HG03558 (cell line): Measurements from ENCODE around the gene LY6G5C.
"Not testable (repeated sequence)": the region's sequence is repeated elsewhere in the genome, so short reads cannot be mapped to it uniquely, and the experiment has no call there.

Experiments
- ATAC-seq: cut with Tn5 transposase; IDR thresholded peaks from one replicate; pipeline ENCODE4 v1.9.1; 2021; ENCODE audit warnings: moderate number of reproducible peaks; ENCODE audit not compliant: unreplicated experiment; ENCODE audit errors: extremely low read depth

The LY6G5C gene

DNA sequence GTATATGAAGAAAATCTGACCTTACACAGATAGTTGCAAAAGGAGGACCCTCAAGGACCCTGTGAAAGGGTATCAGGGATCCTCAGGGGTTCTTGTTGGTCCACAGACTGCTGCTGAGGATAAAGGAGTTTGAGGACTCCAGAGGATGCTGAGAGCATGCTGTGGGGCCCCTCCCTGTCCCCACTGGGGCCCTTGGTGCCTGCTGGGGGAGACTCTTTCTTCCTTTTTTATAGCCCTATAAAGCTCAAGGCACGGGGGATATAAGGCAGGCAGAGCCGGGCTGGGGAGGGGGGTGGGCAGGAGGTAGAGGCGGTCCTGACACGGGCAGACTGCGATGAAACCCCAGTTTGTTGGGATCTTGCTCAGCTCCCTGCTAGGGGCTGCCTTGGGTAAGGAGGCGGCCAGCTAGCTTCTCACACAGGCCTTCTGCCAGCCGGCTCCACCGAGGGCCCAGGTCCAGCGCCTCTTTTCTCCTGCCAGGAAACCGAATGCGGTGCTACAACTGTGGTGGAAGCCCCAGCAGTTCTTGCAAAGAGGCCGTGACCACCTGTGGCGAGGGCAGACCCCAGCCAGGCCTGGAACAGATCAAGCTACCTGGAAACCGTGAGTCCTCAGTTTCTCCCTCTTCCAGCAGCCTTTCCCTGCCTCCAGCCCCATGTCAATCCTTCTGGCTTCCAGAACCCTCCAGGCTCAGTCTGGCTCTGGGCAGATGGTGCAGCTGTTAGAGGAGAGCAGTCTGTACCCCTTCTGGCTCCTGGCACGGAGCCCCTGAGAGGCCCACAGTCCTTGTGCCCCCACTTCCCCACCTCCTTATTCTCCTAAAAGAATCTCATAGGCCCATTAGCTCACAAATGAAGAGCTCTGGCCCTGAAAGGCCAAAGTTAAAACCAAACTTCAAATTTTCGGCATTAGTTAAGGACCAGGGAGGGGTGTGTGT is 34.4 kb upstream of the LY6G5C start, which contains the start of gene LY6G6D:
LY6G6D (plus strand) TSS at position 327 of the 937 bp plus-strand sequence; CDS start at position 335, 8 bp downstream.
- no peak for ATAC-seq

DNA sequence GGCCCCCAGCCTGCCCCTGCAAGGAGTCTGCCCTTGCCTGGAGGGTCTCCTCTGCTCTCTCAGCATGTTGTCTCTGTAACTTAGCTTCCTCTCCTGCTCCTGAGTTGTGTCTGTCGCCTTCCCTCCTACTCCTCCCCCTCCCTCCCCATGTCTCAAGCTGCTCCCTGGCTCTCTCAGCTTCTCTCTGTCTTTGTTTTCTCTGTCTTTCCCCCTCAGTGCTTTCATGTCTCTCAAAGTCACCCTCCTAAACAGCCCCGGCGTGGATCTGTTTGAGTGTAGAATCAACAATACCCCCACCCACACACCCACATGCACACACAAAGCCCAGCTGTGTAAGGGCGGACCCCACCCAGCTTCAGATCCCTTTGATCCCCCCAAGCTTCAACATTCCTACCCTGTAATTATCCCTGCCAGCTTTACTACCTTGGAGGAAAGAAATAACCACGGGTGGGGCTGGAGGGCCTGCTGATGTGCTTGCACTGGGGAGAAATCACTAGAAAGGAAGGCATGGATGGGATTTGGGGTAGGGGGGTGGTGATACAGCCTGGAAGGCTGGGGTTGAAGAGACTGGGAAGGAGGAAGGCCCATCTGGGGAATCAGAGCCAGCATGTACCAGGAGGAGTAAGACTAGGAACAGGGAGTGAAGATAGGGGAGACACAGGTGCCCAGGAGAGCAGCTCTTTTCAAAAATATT is 33.3 kb upstream of the LY6G5C start:
- no peak for ATAC-seq

DNA sequence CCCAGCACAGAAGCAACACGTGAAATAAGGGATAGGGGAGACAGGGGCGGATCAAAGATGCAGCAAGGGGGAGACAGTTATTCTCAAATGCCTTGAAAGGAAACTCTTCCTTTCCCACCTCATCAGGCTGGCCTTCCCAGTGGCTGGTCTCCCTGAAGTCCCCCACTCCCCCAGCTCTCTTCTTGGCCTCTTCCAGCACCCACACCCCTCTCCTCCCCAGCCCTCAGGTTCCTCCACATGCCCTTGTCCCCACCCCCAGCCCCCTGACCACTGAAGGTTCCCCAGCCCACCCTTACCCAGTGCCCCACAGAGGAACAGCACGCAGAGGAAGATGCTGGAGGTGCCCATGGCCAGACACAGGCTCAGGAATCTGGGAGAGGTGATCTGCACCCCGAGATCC is 32.6 kb upstream of the LY6G5C start:
- ATAC-seq: no peak

DNA sequence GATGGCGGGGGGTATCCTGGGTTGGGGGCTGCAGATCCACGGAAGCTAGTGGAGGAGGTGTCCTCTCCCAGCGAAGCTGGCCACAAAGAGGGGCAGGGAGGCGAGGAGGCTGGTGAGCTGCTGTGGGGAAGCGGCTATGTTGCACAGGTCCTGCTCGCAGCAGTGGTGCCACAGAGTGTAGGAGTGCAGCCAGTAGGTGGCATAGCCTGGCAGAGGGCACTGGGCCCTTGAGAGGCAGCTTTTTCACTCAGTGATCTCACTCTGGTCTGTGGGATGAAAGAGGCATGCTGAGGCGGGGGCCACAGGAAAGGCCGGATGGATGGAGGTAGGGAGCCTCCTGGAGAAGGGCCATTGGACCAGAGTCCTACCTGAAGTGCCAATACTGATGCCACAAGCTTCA is 31.4 kb upstream of the LY6G5C start:
- ATAC-seq: no peak

DNA sequence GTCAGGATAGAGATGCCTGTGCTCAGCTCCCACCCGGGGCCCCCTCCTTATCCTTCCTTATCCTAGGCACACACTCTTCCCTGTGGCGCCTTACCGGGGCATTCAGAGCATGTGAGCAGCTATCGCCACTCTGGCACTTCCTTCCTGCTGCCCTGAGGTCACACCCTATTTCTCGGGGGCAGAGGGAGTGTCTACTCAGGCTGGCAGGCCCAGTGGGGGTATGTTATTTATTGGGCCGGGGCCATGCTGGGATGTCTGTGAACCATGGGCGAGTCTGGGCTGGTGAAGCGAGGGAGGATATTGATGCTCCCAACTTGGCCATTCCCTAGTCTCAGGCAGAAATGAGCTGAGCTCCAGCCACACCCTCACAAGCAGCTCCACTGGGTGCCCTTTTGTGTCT is 30.4 kb upstream of the LY6G5C start:
- ATAC-seq: no peak

GRCh38 chr6:31710523-31711219 is 29.8 kb upstream of the LY6G5C start:
- ATAC-seq: no peak

DNA sequence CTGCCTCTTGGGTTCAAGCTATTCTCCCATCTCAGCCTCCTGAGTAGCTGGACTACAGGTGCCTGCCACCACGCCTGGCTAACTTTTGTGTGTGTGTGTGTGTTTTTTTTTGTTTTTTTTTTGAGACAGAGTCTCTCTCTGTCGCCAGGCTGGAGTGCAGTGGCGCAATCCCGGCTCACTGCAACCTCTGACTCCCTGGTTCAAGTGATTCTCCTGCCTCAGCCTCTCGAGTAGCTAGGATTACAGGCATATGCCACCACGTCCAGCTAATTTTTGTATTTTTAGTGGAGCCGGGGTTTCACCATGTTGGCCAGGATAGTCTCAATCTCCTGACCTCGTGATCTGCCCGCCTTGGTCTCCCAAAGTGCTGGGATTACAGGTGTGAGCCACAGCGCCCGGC is 28.3 kb upstream of the LY6G5C start:
- not testable (repeated sequence) for ATAC-seq

GRCh38 chr6:31708224-31708623 is 27.4 kb upstream of the LY6G5C start:
- no peak for ATAC-seq

- no peak for ATAC-seq
Observed at GRCh38 chr6:31707701-31708100, 26.8 kb upstream of the LY6G5C start.

- no peak for ATAC-seq
Observed at GRCh38 chr6:31706599-31706998, 25.7 kb upstream of the LY6G5C start, which contains the start of gene LY6G6F. TSS of gene LY6G6F (plus strand) at chr6:31706866. CDS start at chr6:31706907, 41 bp downstream.

DNA sequence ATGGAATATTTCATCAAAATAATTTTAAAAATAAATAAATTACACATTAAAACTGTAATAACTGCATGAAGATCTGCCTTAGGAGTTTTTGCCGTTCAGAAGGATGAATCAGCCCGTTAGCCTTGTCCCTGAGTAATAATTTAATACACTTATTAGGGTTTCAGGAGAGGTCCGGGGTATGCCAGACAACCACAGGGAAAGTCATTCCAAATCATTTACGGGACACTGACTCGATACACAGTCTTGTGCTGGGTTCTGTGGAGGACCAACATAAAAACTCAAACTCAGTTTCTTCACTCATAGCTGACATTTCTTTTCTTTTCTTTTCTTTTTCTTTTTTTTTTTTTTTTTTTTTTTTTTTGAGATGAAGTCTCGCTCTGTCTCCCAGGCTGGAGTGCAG is 25.1 kb upstream of the LY6G5C start:
- no peak for ATAC-seq

GRCh38 chr6:31702819-31703716 is 22.2 kb upstream of the LY6G5C start, which contains the start of gene ABHD16A:
TSS of gene ABHD16A (minus strand) at chr6:31703324. CDS start at chr6:31703281, 43 bp downstream.
- peak; percentile 80 for ATAC-seq

GRCh38 chr6:31702405-31702818 is 21.5 kb upstream of the LY6G5C start:
- ATAC-seq: no peak

DNA sequence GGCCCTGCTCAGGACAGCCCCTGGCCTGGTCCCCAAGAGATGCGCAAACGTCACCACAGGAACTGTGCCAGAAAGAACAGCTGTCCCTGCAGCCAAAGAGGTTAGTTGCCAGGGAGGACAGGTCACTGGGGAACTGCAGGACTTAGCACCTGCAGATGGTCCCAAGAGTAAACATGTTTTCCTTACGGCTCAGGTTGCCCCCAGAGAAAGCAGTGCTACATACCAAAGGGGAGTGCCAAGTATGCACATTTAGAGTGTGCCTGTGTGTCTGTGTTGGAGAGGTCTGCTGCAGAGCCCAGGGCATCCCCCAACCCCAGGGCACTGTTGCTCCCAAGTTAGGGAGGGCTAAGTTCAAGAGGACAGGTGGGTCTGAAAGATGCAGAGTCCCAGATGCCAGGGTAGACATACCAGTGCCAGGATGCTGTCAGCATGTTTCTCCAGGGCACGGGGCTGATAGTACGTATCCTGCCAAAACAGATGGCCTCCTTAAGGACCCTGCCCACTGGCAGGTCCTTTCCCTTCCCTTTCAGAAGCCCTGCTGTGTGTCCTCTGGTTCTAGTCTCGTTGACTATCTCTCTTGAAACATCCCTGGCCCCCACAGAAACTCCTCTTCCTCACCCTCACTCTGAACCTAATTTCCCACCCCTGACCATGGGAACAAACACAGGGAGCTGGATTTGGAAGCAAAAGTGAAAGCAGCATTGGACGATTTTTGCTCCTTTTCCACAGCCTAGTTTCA is 21.0 kb upstream of the LY6G5C start:
- no peak for ATAC-seq

- no peak for ATAC-seq
Observed at GRCh38 chr6:31700740-31701401, 20.0 kb upstream of the LY6G5C start.

DNA sequence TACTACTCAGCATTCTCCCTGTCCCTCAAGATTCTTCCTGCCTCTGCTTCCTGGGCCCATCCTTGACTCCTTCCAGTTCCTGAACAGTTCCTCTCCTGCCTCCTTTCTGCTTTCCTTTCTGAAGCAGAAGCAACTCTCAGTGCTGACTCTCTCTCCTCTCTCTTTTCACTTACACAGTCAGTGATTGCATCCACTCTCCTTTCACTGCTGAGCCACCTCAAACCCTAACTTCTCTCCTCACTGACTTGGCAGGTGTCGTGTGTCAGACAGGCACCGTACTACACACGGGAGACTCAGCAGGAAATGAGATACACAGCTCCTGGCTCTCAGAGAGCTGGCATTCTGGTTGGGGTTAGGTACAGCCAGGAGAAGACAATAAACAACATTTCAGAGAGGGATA is 16.7 kb upstream of the LY6G5C start:
- ATAC-seq: no peak

DNA sequence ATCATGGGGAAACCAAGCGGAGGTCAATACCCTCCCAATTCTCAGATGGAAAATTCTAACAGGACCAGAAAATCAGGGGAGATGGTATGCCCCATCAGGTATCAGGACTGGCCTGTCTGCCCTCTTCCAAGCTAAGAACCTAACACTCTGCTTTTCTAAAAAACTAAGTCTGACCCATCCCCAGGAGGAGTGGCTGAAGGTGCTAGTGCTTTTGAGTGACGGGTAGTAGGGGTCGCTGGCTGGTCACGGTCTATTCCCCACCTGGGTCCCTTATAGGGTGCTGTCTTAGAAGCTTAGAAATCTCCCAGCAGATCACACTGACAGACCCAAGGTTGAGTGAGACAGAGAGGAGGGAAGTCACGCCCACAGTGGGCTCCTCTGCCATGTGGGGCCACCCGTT is 12.7 kb upstream of the LY6G5C start:
- ATAC-seq: no peak

- ATAC-seq: no peak
Observed at GRCh38 chr6:31692886-31693285, 12.0 kb upstream of the LY6G5C start.
